Vagina (tissue), 2 donors: ENCODE measurements around the gene SLC16A1.

Experiments
- CTCF ChIP-seq, 3 experiments: fragments of 450-650 bp in 2 of 3; fragments of 200-600 bp in 1 of 3; sonication (generic) in 1 of 3; IDR thresholded peaks; one replicate each; pipeline ENCODE4 v1.5.1; 2017 to 2019; ENCODE audit warnings: antibody characterized with exemption in 3 of 3, mild to moderate bottlenecking in 2 of 3, moderate library complexity in 2 of 3
- POLR2A ChIP-seq, 2 donors: fragments of 450-650 bp; IDR thresholded peaks; one replicate each; pipeline ENCODE4 v1.6.1; 2017; ENCODE audit warnings: antibody characterized with exemption in 2 of 2, mild to moderate bottlenecking in 2 of 2, moderate library complexity in 2 of 2

- TF ChIP-seq CTCF (IDR thresholded peaks at IDR 0.05) (no peak), POLR2A (IDR thresholded peaks at IDR 0.05) (no peak)
Observed at GRCh38 chr1:112974646-112975045, 18.6 kb upstream of the SLC16A1 start.
